GM18505 (cell line): ENCODE results near the gene LAMA1.
"Not testable (repeated sequence)": the region's sequence is repeated elsewhere in the genome, so short reads cannot be mapped to it uniquely, and the experiment has no call there.

Experiments used
- ATAC-seq: cut with Tn5 transposase; IDR thresholded peaks from one replicate; pipeline ENCODE4 v1.9.1; 2021; ENCODE audit not compliant: unreplicated experiment
- POLR2A ChIP-seq: IDR thresholded peaks from 4 replicates; pipeline ENCODE4 v1.6.1; 2011; ENCODE audit warnings: borderline replicate concordance; ENCODE audit not compliant: insufficient read depth, insufficient read length; ENCODE audit errors: extremely low read depth

LAMA1 gene

GRCh38 chr18:6950641-6951040 lies 167.0 kb downstream of the LAMA1 start:
- no peak for TF ChIP-seq POLR2A
- ATAC-seq, result no peak

- no peak for ATAC-seq
- no peak for TF ChIP-seq POLR2A
Measured at GRCh38 chr18:6949800-6950586, 167.6 kb downstream of the LAMA1 start.

- no peak for TF ChIP-seq POLR2A
- ATAC-seq, result no peak
Measured at GRCh38 chr18:6948281-6949055, 169.1 kb downstream of the LAMA1 start.

- no peak for TF ChIP-seq POLR2A
- no peak for ATAC-seq
Measured at GRCh38 chr18:6947338-6948030, 170.1 kb downstream of the LAMA1 start.

GRCh38 chr18:6943143-6943542 lies 174.5 kb downstream of the LAMA1 start:
- ATAC-seq, result no peak
- no peak for TF ChIP-seq POLR2A

- no peak for ATAC-seq
- TF ChIP-seq POLR2A, result no peak
Measured at GRCh38 chr18:6942742-6943141, 174.9 kb downstream of the LAMA1 start.

GRCh38 chr18:6941996-6942395 lies 175.6 kb downstream of the LAMA1 start:
- no peak for ATAC-seq
- no peak for TF ChIP-seq POLR2A

GRCh38 chr18:6940451-6940850 lies 177.1 kb downstream of the LAMA1 start:
- ATAC-seq, result no peak
- no peak for TF ChIP-seq POLR2A

- no peak for TF ChIP-seq POLR2A
- no peak for ATAC-seq
Measured at GRCh38 chr18:6939972-6940371, 177.6 kb downstream of the LAMA1 start.

GRCh38 chr18:6938403-6938802 lies 179.2 kb downstream of the LAMA1 start:
- not testable (repeated sequence) for ATAC-seq

- ATAC-seq, result no peak
- TF ChIP-seq POLR2A, result no peak
Measured at GRCh38 chr18:6938003-6938402, 179.6 kb downstream of the LAMA1 start.

- no peak for TF ChIP-seq POLR2A
- ATAC-seq, result no peak
Measured at GRCh38 chr18:6934859-6935258, 182.7 kb downstream of the LAMA1 start.

- no peak for ATAC-seq
- TF ChIP-seq POLR2A, result no peak
Measured at GRCh38 chr18:6929370-6930102, 188.1 kb downstream of the LAMA1 start.
